HG02623 (cell line): ENCODE results near the gene SHLD2.
"Not testable (repeated sequence)": the region's sequence is repeated elsewhere in the genome, so short reads cannot be mapped to it uniquely, and the experiment has no call there.

Experiments
- ATAC-seq: cut with Tn5 transposase; IDR thresholded peaks from one replicate; pipeline ENCODE4 v1.9.1; 2021; ENCODE audit warnings: moderate library complexity; ENCODE audit not compliant: unreplicated experiment

Gene SHLD2, protein sequence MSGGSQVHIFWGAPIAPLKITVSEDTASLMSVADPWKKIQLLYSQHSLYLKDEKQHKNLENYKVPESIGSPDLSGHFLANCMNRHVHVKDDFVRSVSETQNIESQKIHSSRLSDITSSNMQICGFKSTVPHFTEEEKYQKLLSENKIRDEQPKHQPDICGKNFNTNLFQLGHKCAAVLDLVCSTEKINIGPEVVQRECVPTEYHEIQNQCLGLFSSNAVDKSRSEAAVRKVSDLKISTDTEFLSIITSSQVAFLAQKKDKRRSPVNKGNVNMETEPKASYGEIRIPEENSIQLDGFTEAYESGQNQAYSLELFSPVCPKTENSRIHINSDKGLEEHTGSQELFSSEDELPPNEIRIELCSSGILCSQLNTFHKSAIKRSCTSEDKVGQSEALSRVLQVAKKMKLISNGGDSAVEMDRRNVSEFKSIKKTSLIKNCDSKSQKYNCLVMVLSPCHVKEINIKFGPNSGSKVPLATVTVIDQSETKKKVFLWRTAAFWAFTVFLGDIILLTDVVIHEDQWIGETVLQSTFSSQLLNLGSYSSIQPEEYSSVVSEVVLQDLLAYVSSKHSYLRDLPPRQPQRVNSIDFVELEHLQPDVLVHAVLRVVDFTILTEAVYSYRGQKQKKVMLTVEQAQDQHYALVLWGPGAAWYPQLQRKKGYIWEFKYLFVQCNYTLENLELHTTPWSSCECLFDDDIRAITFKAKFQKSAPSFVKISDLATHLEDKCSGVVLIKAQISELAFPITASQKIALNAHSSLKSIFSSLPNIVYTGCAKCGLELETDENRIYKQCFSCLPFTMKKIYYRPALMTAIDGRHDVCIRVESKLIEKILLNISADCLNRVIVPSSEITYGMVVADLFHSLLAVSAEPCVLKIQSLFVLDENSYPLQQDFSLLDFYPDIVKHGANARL

DNA sequence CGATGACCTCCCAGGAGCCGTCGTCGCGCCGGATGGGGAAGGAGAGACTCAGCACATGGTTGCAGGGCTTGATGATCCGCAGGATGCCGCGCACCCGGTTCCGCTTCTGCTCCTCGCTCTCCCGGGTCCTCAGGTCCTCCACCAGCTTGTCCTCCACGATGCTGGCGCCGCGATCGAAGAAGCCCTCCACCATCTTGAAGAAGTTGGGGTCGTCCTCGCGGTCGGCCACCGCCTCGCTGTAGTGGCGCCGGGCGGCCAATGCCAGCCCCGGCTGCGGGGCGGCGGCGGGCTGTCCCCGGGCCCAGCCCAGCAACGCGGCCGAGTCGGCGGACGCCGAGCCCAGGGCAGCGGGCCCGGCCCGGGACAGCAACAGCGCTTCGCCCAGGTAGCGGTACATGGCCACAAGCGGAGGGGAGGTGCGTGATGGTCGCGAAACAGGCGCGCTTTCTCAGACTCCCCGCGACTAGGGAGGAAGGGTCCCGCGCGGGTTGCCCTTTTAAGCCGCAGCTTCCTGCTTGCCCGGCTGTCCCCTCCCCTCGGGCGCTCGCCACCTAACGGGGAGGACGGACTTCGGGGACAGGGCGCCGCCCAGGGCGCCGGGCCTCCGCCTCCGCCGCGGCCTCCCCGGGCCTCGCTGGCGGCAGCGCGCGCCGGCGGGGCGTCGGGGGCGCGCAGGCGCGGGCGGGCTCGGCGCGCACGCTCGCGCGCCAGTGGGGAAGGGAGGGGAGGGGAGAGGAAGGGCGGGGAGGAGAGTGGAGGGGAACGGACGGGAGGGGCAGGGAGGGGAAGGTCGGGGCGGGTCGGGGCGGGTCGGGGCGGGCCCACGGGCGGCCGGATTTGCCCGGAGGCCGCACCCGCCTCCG is at the start of gene SHLD2, which contains the start of gene GLUD1:
TSS of gene SHLD2 (plus strand) at position 834 of the 863 bp plus-strand sequence. CDS start 56,149 bp downstream, outside the sequence.
TSS of gene GLUD1 (minus strand) at position 471 of the 863 bp plus-strand sequence. CDS start at position 397, 74 bp downstream.
- ATAC-seq = peak; percentile 63

DNA sequence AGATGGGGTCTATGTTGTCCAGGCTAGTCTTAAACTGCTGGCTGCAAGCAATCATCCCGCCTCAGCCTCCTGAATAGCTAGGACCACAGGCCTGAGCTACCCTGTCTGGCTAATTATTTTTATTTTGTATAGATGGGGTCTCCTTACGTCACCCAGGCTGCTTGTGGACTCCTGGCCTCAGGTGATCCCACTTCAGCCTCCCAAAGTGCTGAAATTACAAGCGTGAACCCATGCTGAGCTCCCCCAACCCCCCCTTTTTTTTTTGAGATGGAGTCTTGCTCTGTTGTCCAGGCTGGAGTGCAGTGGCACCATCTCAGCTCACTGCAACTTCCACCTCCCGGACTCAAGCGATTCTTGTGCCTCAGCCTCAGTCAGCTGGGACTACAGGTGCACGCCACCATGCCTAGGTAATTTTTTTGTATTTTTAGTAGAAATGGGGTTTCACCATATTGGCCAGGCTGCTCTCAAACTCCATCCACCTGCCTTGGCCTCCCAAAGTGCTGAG is 49.5 kb upstream of the SHLD2 start:
- no peak for ATAC-seq

DNA sequence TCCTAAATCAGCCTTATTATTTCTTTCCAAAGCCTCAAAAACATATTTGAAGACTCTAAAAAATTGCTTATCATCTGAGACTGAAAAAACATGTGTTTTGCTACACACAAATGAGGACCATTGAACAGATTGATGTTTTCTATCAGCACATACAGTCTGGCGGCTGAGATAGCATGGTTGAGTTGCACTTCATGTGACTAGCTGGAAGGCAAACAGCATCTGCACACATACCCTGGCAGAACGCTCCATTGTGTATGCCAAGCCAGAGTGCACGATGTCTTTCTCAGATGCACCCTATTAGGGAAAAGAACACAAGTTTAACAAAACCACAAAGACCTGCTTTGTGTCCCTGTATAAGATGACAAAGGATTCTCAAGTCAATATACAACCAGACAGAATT is 41.9 kb upstream of the SHLD2 start:
- ATAC-seq = no peak

DNA sequence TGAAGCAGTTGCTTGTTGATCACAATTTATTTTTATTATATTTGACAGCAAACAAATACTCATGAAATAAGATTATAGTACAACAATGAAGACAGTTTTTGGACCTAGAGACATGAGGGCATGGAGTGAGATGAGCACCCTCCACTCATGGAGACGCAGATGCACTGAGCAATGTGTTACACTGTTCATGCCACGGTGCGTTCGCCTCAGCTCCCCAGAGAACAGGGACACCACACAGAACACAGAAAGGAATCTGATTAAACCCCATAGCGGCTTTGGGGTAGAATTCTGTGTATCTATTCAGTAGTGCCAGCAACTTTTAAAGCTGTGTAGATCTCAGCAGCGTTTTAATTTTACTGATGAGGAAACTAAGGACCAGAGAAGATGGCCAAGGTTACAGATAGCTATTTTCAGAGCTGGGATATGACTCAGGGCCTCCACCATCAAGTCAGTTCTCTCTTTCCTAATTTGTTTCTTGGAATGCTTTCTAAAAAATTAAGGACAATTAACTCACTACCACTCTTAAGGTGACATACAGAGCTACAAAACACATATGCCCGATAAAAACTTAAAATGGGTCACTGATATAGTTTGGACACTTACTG is 41.3 kb upstream of the SHLD2 start:
- ATAC-seq = no peak

DNA sequence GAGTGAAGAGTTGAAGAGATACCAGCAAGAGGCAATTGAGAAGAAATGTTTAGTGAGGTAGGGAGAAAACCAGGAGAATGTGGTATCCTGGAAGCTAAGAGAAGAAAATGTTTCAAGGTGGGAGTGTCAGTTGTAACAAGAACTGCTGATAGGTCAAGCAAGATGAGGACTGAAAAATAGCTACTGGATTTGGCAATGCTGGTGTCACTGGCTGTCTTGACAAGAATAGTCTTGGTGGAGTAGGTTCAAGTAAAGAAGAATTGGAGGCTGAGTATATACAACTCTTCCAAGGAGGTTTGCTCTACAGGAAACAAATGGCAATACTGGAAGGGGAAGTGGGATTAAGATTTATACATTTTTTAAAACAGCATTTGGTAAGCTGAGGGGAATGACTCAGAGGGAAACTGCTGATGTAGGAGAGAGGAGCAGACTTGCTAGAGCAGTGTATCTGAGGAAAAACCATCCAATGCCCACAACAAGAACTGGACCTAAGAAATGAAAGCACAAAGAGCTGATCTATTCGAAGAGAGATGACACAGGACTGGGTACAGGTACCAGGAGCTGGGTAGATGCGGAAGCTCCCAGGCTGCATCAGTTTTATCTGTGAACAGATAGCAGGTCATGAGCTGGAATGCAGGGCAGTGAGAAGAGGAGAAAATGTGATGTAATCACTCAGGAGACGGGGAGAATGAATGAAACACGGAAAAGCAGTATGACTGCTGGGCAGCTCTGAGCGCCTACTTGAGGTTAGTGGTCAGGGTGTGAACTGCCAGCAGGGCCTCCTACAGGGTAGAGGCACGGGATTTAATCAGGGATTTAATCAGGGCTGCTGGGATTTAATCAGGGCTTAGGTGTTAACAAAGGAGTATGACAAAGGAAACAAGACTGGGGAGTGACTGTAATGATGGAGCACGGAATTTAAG is 40.4 kb upstream of the SHLD2 start:
- no peak for ATAC-seq

DNA sequence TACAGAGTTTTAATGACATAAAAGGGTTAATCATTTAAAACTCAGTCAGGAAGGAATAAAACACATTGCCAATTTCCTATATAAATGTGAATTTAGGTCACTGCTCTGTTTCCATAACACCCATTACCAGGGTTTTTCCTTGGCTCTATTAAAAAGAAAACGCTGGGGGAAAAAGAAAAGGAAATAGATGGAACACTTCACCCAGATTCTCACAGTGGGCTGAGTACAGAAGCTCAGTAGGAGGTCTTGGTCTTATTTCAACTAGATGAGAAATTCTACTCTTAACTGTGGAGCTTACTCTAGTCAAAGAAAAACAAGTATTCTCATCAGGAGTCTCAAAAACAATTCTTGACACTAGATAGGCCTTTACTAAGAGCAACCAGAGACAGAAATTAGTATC is 36.8 kb upstream of the SHLD2 start:
- no peak for ATAC-seq

DNA sequence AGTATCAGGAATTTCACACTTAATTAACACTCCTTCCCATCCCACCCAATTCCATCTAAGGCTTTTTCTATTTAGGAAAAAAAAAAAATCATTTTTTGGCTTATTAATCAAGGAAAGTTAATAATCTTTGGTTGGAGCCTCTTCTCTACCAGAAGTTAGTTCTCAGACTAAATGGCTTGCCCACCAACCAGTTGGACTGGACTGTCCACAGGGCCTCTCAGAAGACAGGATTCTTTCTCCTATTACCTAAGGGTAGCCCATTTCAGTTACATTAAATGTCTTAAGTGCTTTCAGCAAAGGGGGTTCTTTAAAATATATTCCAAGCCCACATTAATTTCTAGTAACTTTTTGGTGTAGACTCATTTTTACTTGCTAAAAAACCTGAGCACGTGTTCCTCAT is 35.6 kb upstream of the SHLD2 start:
- no peak for ATAC-seq

DNA sequence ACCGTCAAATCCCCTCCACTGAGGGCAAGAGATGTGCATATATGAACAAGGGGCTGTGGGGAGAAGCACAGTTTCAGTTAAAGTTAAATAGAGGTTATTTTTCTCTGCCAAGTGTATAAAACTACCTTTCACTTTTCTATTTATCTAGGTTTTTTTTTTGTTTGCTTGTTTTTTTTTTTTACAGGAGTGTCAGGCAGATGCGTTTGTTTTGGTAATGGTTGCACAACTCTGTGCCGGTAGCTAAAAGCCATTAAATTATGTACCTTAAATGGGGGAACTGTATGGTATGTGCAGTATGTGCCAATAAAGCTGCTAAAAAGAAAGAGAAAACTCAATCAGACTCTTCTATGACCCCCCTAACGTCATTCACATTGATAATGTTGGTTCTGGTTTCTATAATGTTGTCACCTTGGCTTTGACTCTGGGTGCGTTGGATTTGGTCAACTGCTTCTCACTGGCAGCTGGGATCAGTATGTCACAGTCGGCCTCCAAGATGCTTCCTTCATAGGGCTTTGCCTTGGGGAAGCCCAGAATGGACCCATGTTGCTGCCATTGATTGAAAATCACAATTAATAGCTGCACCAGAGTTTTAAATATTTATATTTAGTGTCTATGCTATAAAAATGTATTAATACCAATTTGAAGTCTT is 34.6 kb upstream of the SHLD2 start:
- ATAC-seq = no peak

DNA sequence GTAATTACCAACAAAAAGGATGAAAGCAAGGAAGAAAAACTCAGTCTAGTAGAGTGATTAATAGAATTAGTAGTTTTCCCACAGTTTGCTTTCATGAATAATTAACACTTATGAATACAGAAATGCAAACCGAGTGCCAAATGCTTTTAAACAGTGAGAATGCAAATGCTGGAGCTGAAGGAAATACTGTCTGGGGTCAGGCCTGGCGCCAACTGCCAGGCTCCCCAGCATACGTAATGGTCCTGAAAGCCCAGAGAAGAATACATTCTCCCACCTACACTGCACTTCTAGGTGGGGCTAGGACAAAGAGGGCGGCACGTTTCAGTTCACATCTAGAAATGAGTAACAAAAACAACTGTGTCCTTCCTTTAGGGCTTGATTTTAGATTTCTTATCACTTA is 30.4 kb upstream of the SHLD2 start:
- no peak for ATAC-seq

DNA sequence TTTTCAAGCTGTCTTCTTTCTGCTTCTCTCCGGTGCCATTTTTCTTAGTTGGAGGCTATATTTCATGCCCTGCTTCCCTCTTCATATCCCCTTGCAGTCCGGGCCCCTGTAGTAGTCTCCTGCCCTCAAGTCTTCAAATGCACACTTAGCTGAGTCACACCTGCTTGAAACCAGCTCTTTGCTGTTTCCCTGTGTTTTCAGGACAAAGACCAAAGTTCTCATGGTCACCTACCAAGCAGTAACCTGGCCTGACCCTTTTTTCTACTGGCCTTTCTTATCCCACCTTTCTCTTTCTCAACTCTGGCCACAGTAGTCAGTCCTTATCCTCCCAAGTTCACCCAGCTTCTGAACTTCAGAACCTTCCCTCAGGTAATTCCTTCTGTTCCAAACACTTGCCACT is 28.8 kb upstream of the SHLD2 start:
- no peak for ATAC-seq

DNA sequence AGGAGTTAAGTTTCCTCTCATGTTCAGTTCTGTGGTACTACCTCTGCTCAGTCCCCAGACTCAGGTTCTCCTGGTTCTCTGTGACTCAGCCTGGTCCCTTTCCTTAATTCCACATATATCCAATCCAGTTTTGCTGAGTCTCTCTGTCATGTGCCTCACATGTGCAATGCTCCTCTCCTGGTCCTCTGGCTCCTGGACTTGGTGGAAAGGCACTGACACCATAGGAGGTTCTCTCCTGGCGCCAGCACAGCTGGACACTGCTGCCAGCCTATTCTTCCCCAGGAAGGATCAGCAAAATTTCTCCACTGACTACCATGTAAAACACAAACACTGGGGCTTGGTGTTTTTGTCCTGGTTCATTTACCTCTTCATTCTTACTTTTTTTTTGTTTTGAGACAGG is 28.1 kb upstream of the SHLD2 start:
- no peak for ATAC-seq

DNA sequence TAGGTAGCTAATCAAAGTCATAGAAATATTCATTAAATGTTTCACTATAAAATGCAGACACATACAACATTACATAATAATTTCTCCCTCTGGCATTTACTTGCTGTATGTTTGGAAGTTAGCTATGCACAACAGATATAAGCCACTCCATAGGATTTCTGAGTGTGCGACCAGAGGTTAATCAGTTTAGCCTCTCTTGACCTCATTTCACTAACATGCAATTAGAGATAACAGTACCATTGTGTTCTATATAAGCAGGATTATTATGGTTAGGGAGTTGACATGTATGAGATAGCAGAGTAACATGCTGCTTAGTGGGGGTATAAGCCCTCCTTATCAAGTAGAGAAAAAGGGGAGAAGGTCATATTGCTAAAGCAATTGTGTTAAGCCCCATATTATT is 26.7 kb upstream of the SHLD2 start:
- no peak for ATAC-seq

DNA sequence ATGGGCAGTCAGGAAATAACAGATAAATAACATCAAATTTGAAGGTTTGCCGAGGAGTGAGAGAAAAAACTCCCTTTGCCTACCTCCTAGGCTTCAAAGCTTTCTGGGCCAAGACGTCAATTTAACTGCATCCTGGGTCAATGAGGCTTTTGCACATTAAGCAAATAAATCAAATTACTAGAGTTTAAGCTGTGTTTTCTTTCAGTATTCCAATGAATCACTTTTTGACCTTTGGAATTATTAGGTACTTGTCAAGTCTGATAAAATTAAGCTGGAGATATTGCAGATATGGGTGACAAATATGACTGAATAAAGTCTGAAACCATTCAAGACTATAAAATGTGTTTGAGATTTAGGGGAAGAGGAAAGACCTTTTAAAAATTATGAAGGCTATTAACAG is 22.6 kb upstream of the SHLD2 start:
- no peak for ATAC-seq

DNA sequence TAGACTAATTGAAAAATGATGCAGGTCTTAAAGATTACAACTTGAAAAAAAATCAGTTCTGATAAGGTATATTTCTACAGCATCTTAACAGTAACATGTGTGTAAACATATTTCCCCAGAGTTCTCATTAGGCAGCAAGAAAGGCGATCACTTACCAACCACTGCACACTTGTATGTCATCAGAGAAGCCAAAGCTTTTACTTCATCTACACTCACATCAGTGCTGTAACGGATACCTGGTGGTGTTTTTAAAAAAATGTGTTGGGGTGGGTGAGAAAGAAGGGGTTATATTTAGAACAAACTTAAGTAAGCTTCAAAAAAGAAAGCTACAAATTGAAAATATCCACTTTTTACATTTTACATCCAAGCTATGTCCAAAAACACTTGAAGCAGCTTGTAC is 18.6 kb upstream of the SHLD2 start:
- not testable (repeated sequence) for ATAC-seq

DNA sequence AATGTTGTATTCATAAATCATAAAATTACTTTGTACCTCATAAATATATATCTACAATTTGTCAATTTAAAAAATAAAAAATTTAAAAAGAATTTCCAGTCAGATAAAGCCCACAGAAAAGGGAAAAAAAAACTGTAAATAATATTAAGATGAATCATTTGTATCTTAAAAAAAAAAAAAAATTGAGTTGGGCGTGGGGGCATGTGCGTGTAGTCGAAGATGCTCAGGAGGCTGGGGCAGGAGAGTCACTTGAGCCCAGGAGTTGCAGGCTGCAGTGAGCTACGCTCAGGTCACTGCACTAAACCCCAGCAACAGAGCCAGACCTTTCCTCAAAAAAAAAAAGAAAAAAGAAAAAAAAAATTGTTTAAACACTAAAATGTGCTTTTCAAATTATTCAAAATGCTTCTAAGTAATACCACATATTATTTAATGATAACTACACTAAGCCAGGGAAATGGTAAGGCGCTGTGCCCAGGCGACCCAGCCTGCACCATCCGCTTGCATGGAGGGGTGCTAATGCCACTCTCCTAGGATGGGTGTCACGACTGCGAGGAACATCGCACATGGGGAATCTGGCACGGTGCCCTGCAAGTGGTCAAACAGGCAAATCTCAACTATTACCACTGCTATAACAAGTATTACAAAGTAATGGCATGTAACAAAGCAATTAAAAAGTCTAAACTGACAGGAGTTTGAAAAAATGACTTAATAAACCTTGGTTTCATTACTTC is 15.7 kb upstream of the SHLD2 start:
- no peak for ATAC-seq

DNA sequence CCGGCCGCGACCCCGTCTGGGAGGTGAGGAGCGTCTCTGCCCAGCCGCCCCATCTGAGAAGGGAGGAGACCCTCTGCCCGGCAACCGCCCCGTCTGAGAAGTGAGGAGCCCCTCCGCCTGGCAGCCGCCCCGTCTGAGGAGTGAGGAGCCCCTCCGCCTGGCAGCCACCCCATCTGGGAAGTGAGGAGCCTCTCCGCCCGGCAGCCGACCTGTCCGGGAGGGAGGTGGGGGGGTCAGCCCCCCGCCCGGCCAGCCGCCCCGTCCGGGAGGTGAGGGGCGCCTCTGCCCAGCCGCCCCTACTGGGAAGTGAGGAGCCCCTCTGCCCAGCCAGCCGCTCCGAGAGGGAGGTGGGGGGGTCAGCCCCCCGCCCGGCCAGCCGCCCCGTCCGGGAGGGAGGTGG is 14.4 kb upstream of the SHLD2 start:
- ATAC-seq = not testable (repeated sequence)

DNA sequence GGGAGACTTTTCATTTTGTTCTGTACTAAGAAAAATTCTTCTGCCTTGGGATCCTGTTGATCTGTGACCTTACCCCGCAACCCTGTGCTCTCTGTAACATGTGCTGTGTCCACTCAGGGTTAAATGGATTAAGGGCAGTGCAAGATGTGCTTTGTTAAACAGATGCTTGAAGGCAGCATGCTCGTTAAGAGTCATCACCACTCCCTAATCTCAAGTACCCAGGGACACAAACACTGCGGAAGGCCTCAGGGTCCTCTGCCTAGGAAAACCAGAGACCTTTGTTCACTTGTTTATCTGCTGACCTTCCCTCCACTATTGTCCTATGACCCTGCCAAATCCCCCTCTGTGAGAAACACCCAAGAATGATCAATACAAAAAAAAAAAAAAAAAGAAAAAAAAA is 13.4 kb upstream of the SHLD2 start:
- ATAC-seq = not testable (repeated sequence)

DNA sequence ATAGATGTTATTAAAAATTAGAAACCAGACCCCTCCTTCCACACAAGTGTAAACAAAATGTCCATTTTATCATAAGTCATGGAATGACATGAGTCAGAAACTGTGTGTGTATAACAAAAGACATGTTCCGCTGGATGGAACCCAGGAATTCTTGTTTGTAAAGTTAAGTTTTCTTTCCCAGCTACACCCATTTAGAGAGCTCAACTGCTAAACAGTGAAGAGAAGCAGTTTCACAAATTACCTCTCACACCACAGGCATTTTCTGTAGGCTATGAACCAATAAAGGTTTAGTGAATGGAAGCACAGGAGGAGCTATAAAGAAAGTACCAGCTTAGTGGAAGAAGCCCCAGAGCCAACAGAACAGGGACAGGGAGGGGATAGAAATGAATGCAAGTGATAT is 12.8 kb upstream of the SHLD2 start:
- not testable (repeated sequence) for ATAC-seq
